HG02840 (cell line): ENCODE measurements around the gene AUTS2.
"Not testable (repeated sequence)": the region's sequence is repeated elsewhere in the genome, so short reads cannot be mapped to it uniquely, and the experiment has no call there.

ENCODE experiments used
- ATAC-seq: cut with Tn5 transposase; IDR thresholded peaks from one replicate; pipeline ENCODE4 v1.9.1; 2021; ENCODE audit warnings: mild to moderate bottlenecking, moderate library complexity, moderate number of reproducible peaks; ENCODE audit not compliant: unreplicated experiment, low FRiP score

Gene AUTS2

DNA sequence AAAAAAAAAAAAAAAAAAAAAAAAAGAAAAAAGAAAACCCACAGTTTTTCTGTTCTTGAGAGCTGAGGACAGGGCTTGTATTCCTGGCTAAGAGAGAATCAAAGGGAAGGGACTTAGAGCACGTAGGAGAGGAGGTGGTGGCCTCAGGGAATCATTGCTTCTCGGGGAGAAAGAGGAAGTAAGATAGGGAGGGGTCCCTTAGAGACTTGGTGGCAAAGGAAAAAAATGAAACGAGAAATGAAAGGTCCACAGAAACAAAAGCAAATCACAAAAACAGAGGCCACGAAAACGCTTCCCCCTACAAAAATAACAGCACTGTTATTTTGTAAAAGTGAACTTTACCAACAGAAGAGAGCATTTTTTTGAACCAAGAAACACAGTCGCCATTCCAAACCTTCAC is 1210.6 kb downstream of the AUTS2 start:
- no peak for ATAC-seq

DNA sequence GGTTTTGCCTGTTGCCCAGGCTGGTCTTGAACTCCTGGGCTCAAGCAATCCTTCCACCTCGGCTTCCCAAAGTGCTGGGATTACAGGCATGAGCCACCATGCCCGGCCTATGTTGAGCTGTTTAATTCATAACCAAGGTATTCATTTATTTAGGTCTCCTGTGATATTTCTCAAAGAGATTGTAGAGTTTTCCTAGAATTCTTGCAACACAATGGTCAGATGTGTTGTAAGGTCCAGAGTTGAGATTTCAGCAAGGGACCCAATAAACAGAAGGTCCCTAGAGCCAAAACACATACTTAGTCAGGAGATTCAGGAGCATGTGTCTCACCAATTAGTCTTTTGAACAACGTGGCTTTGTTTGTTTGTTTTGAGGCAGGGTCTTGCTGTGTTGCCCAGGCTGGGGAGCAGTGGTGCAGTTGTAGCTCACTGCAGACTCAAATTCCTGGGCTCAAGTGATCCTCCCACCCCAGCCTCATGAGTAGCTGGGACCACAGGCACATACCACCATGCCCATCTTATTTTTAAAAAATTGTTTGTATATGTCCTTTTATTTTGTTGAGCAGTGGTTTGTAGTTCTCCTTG is 1212.4 kb downstream of the AUTS2 start:
- ATAC-seq, result no peak

- no peak for ATAC-seq
Measured at GRCh38 chr7:70812511-70812910, 1214.2 kb downstream of the AUTS2 start.

- ATAC-seq, result not testable (repeated sequence)
Measured at GRCh38 chr7:70822490-70822889, 1224.2 kb downstream of the AUTS2 start.

DNA sequence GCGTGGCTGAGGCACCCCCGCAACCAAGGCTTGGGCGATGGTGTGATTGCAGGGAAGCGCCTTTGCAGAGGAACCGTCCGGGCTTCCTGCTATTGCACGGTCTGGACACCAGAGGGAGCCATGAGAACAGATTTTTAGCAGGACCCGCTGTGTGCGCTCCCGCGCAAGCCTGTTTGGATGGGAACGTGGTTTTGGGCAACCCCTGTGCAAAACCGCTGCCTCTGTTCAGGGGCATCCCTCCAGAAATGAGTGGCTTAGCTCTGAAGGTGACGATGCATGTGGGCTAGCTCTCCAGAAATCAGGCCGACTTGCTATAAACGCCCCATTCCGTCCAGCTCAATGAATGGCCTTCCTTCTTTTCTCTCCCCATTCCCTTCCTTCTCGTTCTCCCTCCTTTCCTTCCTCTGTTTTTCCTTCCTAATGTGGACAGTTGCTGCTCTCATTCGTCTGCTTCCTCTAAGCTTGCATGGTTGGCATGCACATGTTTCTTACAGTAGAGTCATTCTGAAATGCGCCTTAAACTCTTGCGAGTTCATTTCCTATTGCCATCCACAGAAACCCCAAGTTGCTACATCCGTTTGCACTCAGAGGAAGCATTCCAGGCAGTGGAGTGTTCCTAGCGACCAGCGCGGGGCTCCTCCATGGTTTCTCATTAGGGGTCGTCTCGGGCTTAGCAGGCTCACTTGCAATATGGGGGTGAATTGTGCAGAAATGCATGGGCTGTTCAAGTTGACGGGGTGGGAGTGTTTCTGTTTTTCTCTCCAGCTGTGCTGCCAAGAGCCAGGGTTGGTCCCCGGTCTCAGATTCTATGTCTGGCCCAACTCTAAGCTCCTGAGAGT is 1231.2 kb downstream of the AUTS2 start:
- ATAC-seq, result no peak

DNA sequence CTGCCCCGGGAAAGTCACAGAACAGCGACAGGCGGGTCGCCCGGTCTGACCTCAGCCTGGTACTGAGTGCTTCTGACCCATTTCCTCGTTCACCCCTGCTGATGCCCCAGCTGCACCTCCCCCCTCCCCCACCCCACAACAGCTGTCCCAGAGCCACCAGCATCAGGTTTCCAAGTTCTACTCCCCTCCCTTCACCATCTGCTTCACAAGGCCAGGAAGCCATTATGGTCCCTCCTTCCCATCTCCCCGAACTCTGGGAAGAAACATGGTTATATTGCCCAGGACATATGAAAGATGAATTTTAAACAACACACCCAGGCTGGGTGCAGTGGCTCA is 1231.8 kb downstream of the AUTS2 start:
- no peak for ATAC-seq

DNA sequence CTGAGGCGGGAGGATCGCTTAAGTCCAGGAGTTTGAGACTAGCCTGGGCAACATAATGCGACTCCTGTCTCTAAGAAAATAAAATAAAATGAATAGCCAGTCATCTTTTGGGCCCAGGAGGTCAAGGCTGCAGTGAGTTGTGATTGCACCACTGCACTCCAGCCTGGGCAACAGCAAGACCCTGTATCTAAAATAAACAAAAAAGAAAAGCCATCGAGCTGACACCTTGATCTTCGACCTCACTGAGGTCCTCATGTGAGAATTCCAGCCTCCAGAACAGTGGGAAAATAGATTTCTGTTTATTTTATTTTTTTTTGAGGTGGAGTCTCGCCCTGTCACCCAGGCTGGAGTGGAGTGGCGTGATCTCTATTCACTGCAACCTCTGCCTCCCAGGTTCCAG is 1232.2 kb downstream of the AUTS2 start:
- no peak for ATAC-seq

DNA sequence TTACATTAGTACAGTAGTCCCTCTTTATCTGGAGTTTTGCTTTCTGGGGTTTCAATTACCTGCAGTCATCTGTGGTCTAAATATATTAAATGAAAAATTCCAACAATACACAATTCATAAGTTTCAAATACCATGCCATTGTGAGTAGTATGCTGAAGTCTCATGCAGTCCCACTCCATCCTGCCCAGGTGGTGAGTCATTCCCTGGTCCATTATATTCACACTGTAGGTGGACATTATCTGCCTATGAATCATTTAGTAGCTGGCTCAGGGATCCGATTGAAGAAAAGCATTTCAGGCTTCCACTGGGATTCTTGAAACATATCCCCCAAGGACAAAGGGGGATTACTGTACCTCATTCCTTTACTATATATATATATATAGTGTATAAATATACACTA is 1235.5 kb downstream of the AUTS2 start:
- no peak for ATAC-seq

GRCh38 chr7:70834424-70834823 is 1236.1 kb downstream of the AUTS2 start:
- no peak for ATAC-seq

DNA sequence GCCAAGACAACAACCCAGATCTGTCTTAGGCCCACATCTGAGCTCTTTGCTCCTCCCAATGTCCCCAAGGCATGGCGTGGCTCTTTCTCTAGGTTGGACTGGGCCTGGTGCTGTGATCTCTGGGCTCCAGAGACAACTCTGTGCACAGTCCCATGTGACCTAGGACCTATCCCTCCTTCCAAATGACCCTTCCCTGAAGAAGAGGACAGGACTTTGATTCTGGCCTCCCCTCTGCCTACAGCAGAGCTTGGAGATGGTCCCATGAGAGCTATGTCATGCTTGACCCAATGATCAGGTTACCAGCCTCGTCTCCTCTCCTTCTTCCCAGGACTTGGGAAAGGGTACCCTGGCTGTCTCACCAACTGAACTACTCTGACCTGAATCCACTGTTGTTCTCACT is 1237.4 kb downstream of the AUTS2 start:
- ATAC-seq, result no peak

DNA sequence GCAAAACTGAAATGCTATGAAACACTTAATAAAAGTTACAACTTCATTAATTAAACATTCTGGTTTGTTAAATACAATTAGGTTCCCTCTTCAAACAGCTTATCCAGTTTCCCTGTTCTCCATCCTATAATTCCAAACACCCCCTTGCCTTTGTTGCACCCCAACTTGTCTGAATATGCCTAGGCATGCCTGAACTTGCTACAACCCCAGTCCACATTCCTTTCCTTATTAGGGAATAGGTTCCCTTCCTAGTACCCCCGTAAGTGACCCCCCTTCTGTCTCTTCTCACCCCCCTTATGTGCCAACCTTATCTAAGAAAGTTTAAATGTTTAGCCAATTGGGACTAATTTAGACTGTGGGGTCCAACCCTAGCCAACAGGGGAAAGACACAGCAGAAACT is 1238.0 kb downstream of the AUTS2 start:
- no peak for ATAC-seq

DNA sequence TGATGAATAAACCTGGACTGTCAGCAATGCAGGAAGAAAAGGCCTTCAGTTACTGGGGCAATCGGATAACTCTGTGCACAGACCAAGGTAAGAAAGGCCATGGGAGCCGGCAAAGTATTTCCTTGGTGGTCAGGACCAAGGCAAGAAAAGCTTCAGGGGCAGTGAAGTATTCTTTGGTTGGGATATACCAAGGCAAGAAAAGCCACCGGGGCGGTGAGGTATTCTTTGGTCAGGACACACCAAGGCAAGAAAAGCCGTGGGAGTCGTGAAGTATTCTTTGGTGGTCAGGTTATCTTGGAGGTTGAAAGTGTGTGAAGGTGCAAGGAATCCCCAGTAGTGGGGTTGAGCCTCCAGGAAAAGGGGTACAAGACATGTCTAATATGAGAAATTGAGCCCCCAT is 1238.7 kb downstream of the AUTS2 start:
- no peak for ATAC-seq

GRCh38 chr7:70837589-70837988 is 1239.3 kb downstream of the AUTS2 start:
- ATAC-seq, result no peak

DNA sequence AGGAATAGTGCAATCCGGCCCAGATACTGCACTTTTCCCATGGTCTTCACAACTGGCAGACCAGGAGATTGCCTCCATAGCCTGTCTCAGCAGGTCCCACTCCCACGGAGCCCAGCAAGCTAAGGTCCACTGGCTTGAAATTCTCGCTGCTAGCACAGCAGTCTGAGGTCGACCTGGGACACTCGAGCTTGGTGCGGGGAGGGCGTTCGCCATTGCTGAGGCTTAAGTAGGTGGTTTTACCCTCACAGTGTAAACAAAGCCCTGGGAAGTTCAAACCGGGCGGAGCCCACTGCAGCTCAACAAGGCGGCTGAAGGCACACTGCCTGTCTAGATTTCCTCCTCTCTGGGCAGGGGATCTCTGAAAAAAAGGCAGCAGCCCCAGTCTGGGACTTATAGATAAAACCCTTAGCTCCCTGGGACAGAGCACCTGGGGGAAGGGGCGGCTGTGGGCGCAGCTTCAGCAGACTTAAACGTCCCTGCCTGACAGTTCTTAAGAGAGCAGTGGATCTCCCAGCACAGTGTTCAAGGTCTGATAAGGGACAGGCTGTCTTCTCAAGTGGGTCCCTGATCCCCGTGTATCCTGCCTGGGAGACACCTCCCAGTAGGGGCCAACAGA is 1240.1 kb downstream of the AUTS2 start:
- ATAC-seq, result no peak
